ENCODE data around the gene SELENOW. TPM values are rescaled to one million over a fixed set of nuclear protein-coding genes. Genes with fewer than 3 reads are reported as not detected.
"Not testable (repeated sequence)": the region's sequence is repeated elsewhere in the genome, so short reads cannot be mapped to it uniquely, and the experiment has no call there.

The SELENOW gene
- 100 to 1,000 TPM; 126 to 127 TPM for total RNA-seq

- Mint-ChIP-seq H3K27ac (peak within 1 kb of the TSS; percentile 95), H3K9me3 (no peaks in the 10 kb centered on the region), H3K27me3 (no peaks in the 10 kb centered on the region), H3K36me3 (ENCODE audit: low read depth) (peaks cover 43% of the 10 kb centered on the region), H3K4me1 (peaks cover 16% of the 10 kb centered on the region), H3K4me3 (peak within 1 kb of the TSS; percentile 96)
- ATAC-seq (replicated peaks): peak; percentile 96
Measured at GRCh38 chr19:47778049-47778953, at the start of gene SELENOW. Gene SELENOW, plus strand, starts transcription at chr19:47778703. Its CDS starts 83 bp downstream, at chr19:47778786.

- Mint-ChIP-seq H3K4me1 (peaks cover 10% of the 10 kb centered on the region), H3K27me3 (peaks cover 29% of the 10 kb centered on the region), H3K9me3 (no peaks in the 10 kb centered on the region), H3K36me3 (ENCODE audit: low read depth) (no peaks in the 10 kb centered on the region), H3K27ac (peak overlapping the region; percentile 54), H3K4me3 (peak overlapping the region; percentile 68)
- peak; percentile 79 for ATAC-seq (replicated peaks)
Measured at GRCh38 chr19:47729468-47729798, 49.1 kb upstream of the SELENOW start.

GRCh38 chr19:47729799-47730520, 48.5 kb upstream of the SELENOW start:
- no peaks in the 10 kb centered on the region for H3K9me3 Mint-ChIP-seq
- peaks cover 29% of the 10 kb centered on the region for H3K27me3 Mint-ChIP-seq
- H3K4me3 Mint-ChIP-seq: peak overlapping the region; percentile 68
- H3K36me3 Mint-ChIP-seq (ENCODE audit: low read depth): no peaks in the 10 kb centered on the region
- peak overlapping the region; percentile 54 for H3K27ac Mint-ChIP-seq
- ATAC-seq (replicated peaks): peak; percentile 96
- peaks cover 10% of the 10 kb centered on the region for H3K4me1 Mint-ChIP-seq

DNA sequence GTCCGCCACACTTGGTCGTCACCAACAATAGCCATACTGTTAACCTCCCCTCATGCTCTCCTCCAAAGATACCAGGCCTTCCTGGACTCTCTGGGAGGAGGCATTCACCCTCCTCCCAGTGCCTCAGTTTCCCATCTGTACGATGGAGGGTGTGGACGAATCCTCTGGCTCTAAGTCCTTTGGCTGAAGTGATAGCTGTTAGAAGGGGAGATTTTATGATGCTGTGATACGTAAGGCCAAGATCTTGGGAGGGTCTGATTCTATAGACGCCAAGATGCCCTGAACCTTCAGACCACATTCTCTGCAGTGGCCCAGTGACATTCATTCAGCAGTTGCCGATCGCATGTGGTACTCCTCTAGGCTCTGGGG, 48.0 kb upstream of the SELENOW start:
- Mint-ChIP-seq H3K27me3 (peaks cover 29% of the 10 kb centered on the region), H3K4me3 (peak overlapping the region; percentile 68), H3K9me3 (no peaks in the 10 kb centered on the region), H3K27ac (peak overlapping the region; percentile 54), H3K36me3 (ENCODE audit: low read depth) (no peaks in the 10 kb centered on the region), H3K4me1 (peaks cover 10% of the 10 kb centered on the region)
- ATAC-seq (replicated peaks): no peak

DNA sequence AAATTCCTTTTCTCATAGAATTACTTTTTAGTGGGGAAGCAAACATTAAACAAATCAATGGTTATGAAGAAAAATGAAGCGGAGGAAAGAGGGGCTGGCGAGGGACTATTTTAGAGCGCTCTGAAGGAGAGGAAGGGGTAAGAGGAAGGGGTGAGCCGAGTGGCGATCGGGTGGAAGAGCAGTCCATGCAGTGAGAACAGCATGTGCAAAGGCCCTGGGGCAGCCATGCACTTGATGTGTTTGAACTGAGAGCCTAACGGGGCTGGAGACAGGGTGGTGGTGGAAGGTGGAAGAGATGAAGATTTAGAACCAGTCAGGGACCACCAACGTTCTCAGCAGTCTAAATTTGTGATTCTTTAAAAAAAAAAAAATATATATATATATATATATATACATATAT, 47.6 kb upstream of the SELENOW start:
- H3K36me3 Mint-ChIP-seq (ENCODE audit: low read depth): no peaks in the 10 kb centered on the region
- peak overlapping the region; percentile 68 for H3K4me3 Mint-ChIP-seq
- peaks cover 29% of the 10 kb centered on the region for H3K27me3 Mint-ChIP-seq
- no peak for ATAC-seq (replicated peaks)
- H3K27ac Mint-ChIP-seq: no peak overlapping the region
- H3K4me1 Mint-ChIP-seq: peaks cover 10% of the 10 kb centered on the region
- no peaks in the 10 kb centered on the region for H3K9me3 Mint-ChIP-seq

DNA sequence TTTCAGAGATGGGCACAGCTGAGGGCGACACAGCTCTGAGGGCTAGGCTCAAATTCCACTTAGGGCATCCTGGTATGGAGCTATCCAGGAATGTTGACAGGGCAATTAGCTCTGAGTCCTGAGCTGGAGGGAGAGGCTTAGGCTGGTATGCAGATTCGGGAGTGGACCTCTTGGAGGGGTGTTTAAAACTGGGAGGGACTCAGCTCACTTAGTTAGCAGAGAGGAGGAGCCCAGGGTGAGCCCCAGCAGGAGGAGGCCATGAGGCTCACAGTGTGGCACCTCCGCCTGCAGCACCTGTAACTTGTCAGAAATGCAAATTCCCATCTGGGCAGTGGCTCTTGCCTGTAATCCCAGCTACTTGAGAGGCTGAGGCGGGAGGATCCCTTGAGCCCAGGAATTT, 43.4 kb upstream of the SELENOW start:
- no peak overlapping the region for H3K4me3 Mint-ChIP-seq
- H3K4me1 Mint-ChIP-seq: no peaks in the 10 kb centered on the region
- H3K27me3 Mint-ChIP-seq: peaks cover 13% of the 10 kb centered on the region
- H3K36me3 Mint-ChIP-seq (ENCODE audit: low read depth): no peaks in the 10 kb centered on the region
- no peak overlapping the region for H3K27ac Mint-ChIP-seq
- no peaks in the 10 kb centered on the region for H3K9me3 Mint-ChIP-seq
- no peak for ATAC-seq (replicated peaks)

DNA sequence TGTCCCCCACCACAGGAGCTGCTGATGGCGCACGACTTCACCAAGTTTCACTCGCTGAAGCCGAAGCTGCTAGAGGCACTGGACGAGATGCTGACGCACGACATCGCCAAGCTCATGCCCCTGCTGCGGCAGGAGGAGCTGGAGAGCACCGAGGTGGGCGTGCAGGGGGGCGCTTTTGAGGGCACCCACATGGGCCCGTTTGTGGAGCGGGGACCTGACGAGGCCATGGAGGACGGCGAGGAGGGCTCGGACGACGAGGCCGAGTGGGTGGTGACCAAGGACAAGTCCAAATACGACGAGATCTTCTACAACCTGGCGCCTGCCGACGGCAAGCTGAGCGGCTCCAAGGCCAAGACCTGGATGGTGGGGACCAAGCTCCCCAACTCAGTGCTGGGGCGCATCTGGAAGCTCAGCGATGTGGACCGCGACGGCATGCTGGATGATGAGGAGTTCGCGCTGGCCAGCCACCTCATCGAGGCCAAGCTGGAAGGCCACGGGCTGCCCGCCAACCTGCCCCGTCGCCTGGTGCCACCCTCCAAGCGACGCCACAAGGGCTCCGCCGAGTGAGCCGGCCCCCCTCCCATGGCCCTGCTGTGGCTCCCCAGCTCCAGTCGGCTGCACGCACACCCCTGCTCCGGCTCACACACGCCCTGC, 37.5 kb upstream of the SELENOW start:
- peak overlapping the region; percentile 37 for H3K27ac Mint-ChIP-seq
- H3K4me1 Mint-ChIP-seq: peaks cover 13% of the 10 kb centered on the region

GRCh38 chr19:47741544-47742140, 36.9 kb upstream of the SELENOW start:
- Mint-ChIP-seq H3K27me3 (no peaks in the 10 kb centered on the region), H3K4me3 (peak overlapping the region; percentile 100), H3K9me3 (no peaks in the 10 kb centered on the region), H3K27ac (peak overlapping the region; percentile 37), H3K36me3 (ENCODE audit: low read depth) (peaks cover 13% of the 10 kb centered on the region), H3K4me1 (peaks cover 13% of the 10 kb centered on the region)
- ATAC-seq (replicated peaks): no peak

More for the DNA sequence above, 37.5 kb upstream of the SELENOW start:
- Mint-ChIP-seq H3K4me3 (no peak overlapping the region), H3K36me3 (ENCODE audit: low read depth) (peaks cover 7% of the 10 kb centered on the region), H3K9me3 (no peaks in the 10 kb centered on the region), H3K27me3 (no peaks in the 10 kb centered on the region)
- no peak for ATAC-seq (replicated peaks)

GRCh38 chr19:47742634-47743033, 35.9 kb upstream of the SELENOW start:
- Mint-ChIP-seq H3K9me3 (no peaks in the 10 kb centered on the region), H3K27ac (peak overlapping the region; percentile 37), H3K4me1 (peaks cover 13% of the 10 kb centered on the region), H3K27me3 (no peaks in the 10 kb centered on the region), H3K36me3 (ENCODE audit: low read depth) (peaks cover 22% of the 10 kb centered on the region), H3K4me3 (peak overlapping the region; percentile 100)
- ATAC-seq (replicated peaks): no peak

GRCh38 chr19:47745010-47745901, 33.2 kb upstream of the SELENOW start, which contains the start of gene NOP53:
Gene NOP53, plus strand, starts transcription at chr19:47745546. Its CDS starts 14 bp downstream, at chr19:47745560.
- no peaks in the 10 kb centered on the region for H3K27me3 Mint-ChIP-seq
- H3K4me3 Mint-ChIP-seq: peak within 1 kb of the TSS; percentile 100
- H3K9me3 Mint-ChIP-seq: no peaks in the 10 kb centered on the region
- peaks cover 26% of the 10 kb centered on the region for H3K4me1 Mint-ChIP-seq
- peak; percentile 68 for ATAC-seq (replicated peaks)
- H3K27ac Mint-ChIP-seq: peak within 1 kb of the TSS; percentile 100
- H3K36me3 Mint-ChIP-seq (ENCODE audit: low read depth): peaks cover 48% of the 10 kb centered on the region

- not testable (repeated sequence) for H3K9me3 Mint-ChIP-seq; H3K27me3 Mint-ChIP-seq; ATAC-seq (replicated peaks)
- Mint-ChIP-seq H3K4me1 (peaks cover 26% of the 10 kb centered on the region), H3K4me3 (peak overlapping the region; percentile 100), H3K36me3 (ENCODE audit: low read depth) (peaks cover 57% of the 10 kb centered on the region), H3K27ac (peak overlapping the region; percentile 100)
Measured at GRCh38 chr19:47746129-47746528, 32.4 kb upstream of the SELENOW start.

DNA sequence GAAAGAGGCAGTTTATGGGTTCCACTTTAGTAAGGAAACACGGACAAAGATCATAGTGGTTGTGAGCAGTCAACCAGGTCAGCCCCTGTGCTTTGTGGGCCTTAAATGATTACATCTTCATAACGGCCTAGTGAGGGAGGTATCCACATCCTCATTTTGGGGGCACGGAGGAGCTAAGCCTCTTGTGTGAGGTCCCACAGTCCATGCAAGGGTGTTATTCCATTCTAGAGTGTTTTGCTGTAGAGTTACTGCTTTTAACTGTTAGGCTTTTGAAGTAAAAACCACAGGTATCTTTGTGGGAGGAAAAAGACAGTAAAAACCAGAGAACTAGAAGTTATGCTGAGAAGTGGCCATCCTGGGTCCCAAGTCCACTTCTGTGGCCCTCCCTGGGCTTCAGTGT, 29.2 kb upstream of the SELENOW start:
- Mint-ChIP-seq H3K4me3 (peak overlapping the region; percentile 64), H3K9me3 (no peaks in the 10 kb centered on the region), H3K36me3 (ENCODE audit: low read depth) (peaks cover 89% of the 10 kb centered on the region), H3K4me1 (peaks cover 16% of the 10 kb centered on the region), H3K27ac (peak overlapping the region; percentile 91), H3K27me3 (no peaks in the 10 kb centered on the region)
- ATAC-seq (replicated peaks): no peak

DNA sequence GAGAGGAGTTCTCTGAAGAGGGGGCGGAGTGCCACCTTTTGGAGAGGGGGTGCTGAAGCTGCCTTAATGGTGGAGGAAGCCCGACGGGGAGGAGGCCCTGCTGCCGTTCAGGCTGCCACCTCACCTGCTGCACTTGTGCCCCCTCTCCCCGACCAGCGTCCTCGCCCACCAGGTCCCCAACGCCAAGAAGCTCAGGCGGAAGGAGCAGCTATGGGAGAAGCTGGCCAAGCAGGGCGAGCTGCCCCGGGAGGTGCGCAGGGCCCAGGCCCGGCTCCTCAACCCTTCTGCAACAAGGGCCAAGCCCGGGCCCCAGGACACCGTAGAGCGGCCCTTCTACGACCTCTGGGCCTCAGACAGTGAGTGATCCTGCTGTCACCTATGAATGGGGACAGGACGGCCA, 27.8 kb upstream of the SELENOW start:
- no peak overlapping the region for H3K4me3 Mint-ChIP-seq
- no peak for ATAC-seq (replicated peaks)
- peaks cover 82% of the 10 kb centered on the region for H3K36me3 Mint-ChIP-seq (ENCODE audit: low read depth)
- H3K4me1 Mint-ChIP-seq: peaks cover 12% of the 10 kb centered on the region
- H3K9me3 Mint-ChIP-seq: no peaks in the 10 kb centered on the region
- H3K27me3 Mint-ChIP-seq: no peaks in the 10 kb centered on the region
- H3K27ac Mint-ChIP-seq: no peak overlapping the region

Measured in activated T-helper 17 cell treated with anti-CD3 and anti-CD28 coated beads, Interleukin-2, amount 50 U/mL, for 72 hours (primary cell).